Endothelial cell of umbilical vein (primary cell): ENCODE data around the gene SH3TC2.

Experiments used
- EZH2 ChIP-seq: IDR thresholded peaks from 2 replicates; pipeline ENCODE4 v1.6.1; 2012; ENCODE audit warnings: borderline replicate concordance, low read depth, mild to moderate bottlenecking, moderate library complexity, low read length, inconsistent platforms; ENCODE audit not compliant: severe bottlenecking
- MYC ChIP-seq: IDR thresholded peaks from one replicate; pipeline ENCODE4 v1.6.1; 2011; ENCODE audit warnings: mild to moderate bottlenecking, low read depth, low read length
- POLR2A ChIP-seq: IDR thresholded peaks from 2 replicates; pipeline ENCODE4 v1.6.1; 2012; ENCODE audit warnings: low read depth, mild to moderate bottlenecking, control low read depth, low read length
- POLR2AphosphoS5 ChIP-seq: IDR thresholded peaks from 2 replicates; pipeline ENCODE4 v1.6.1; 2012; ENCODE audit warnings: low read depth, mild to moderate bottlenecking, control low read depth, low read length, moderate library complexity; ENCODE audit not compliant: insufficient read depth
- TF ChIP-seq, protein P1 (sequence below), 2 donors: IDR thresholded peaks; 1 replicate in 1 of 2; 2 replicates in 1 of 2; pipeline ENCODE4 v1.5.1; 2011; ENCODE audit warnings: low read length in 2 of 2, mild to moderate bottlenecking in 2 of 2, moderate library complexity in 2 of 2, control low read depth in 1 of 2, inconsistent platforms in 1 of 2, low read depth in 1 of 2; ENCODE audit not compliant: insufficient read depth in 1 of 2; ENCODE audit errors: extremely low read depth in 1 of 2

DNA sequence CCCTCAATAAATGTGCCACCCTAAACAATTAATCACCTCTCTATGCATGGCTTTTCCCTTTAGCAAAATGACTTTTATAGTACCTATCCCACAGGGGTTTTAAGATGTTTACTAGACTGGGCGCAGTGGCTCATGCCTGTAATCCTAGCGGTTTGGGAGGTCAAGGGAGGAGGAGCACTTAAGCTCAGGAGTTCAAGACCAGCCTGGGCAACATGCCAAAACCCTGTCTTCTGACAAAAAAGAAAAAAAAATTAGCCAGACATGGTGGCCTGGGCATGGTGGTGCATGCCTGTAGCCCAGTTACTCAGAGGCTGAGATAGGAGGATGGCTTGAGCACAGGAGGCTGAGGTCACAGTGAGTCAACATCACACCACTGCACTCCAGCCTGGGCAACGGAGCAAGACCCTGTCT is 13.5 kb downstream of the SH3TC2 start:
- TF ChIP-seq EZH2 (no peak), POLR2A (no peak), MYC (no peak), POLR2AphosphoS5 (no peak)
- TF ChIP-seq, protein P1, sequence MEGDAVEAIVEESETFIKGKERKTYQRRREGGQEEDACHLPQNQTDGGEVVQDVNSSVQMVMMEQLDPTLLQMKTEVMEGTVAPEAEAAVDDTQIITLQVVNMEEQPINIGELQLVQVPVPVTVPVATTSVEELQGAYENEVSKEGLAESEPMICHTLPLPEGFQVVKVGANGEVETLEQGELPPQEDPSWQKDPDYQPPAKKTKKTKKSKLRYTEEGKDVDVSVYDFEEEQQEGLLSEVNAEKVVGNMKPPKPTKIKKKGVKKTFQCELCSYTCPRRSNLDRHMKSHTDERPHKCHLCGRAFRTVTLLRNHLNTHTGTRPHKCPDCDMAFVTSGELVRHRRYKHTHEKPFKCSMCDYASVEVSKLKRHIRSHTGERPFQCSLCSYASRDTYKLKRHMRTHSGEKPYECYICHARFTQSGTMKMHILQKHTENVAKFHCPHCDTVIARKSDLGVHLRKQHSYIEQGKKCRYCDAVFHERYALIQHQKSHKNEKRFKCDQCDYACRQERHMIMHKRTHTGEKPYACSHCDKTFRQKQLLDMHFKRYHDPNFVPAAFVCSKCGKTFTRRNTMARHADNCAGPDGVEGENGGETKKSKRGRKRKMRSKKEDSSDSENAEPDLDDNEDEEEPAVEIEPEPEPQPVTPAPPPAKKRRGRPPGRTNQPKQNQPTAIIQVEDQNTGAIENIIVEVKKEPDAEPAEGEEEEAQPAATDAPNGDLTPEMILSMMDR (IDR thresholded peaks at IDR 0.05; ENCODE audit: extremely low read depth in 1 of 2, insufficient read depth in 1 of 2, low read depth in 1 of 2, low read length in 2 of 2): no peak
